ENCODE results near the gene WDR37.

Gene WDR37

GRCh38 chr10:1078668-1079067, 22.5 kb downstream of the WDR37 start:
- no peak for DNase-seq

- DNase-seq: no peak
Measured at GRCh38 chr10:1083581-1083980, 27.4 kb downstream of the WDR37 start.

GRCh38 chr10:1084011-1084950, 28.1 kb downstream of the WDR37 start:
- DNase-seq: no peak

- DNase-seq: no peak
Measured at GRCh38 chr10:1085258-1085657, 29.1 kb downstream of the WDR37 start.

- DNase-seq: no peak
Measured at GRCh38 chr10:1086787-1087186, 30.6 kb downstream of the WDR37 start.

- no peak for DNase-seq
Measured at GRCh38 chr10:1089017-1089689, 33.0 kb downstream of the WDR37 start.

GRCh38 chr10:1090696-1091095, 34.5 kb downstream of the WDR37 start:
- no peak for DNase-seq

GRCh38 chr10:1093696-1094095, 37.5 kb downstream of the WDR37 start:
- no peak for DNase-seq

- DNase-seq: peak; percentile 9 to 23
Measured at GRCh38 chr10:1094112-1095057, 38.2 kb downstream of the WDR37 start.

GRCh38 chr10:1095498-1095897, 39.3 kb downstream of the WDR37 start:
- DNase-seq: no peak

- DNase-seq: no peak
Measured at GRCh38 chr10:1096287-1096889, 40.2 kb downstream of the WDR37 start.

GRCh38 chr10:1097436-1097835, 41.3 kb downstream of the WDR37 start:
- no peak for DNase-seq

- no peak for DNase-seq
Measured at GRCh38 chr10:1100143-1100542, 44.0 kb downstream of the WDR37 start.

GRCh38 chr10:1100691-1101368, 44.6 kb downstream of the WDR37 start:
- DNase-seq: no peak

- DNase-seq: no peak
Measured at GRCh38 chr10:1101946-1102345, 45.8 kb downstream of the WDR37 start.

GRCh38 chr10:1102416-1102815, 46.2 kb downstream of the WDR37 start:
- peak; percentile 29 to 45 for DNase-seq

GRCh38 chr10:1102831-1103230, 46.6 kb downstream of the WDR37 start:
- DNase-seq: no peak

GRCh38 chr10:1103551-1103950, 47.4 kb downstream of the WDR37 start:
- no peak for DNase-seq

GRCh38 chr10:1104971-1105370, 48.8 kb downstream of the WDR37 start:
- DNase-seq: no peak

- no peak for DNase-seq
Measured at GRCh38 chr10:1107004-1107403, 50.8 kb downstream of the WDR37 start.

GRCh38 chr10:1107679-1108078, 51.5 kb downstream of the WDR37 start:
- no peak for DNase-seq

Data from activated CD4-positive, alpha-beta T cell treated with anti-CD3 and anti-CD28 coated beads for 4 hours (primary cell).